ENCODE results near the gene RAD51B. TPM values are rescaled to one million over a fixed set of nuclear protein-coding genes. Genes with fewer than 3 reads are reported as not detected.

The RAD51B gene
- total and polyA plus RNA-seq, 2 donors (not counting 1 experiment from before 2014, with no cell fraction given) = 4.6 to 16.3 TPM

GRCh38 chr14:67852926-67853604 lies 33.5 kb downstream of the RAD51B start:
- H3K4me3 ChIP-seq (replicated peaks in 1 of 4; ENCODE audit: control extremely low read depth in 1 of 4, insufficient read depth in 1 of 4, low read depth in 3 of 4, low read length in 4 of 4) = no peak overlapping the region
- H3K9ac ChIP-seq (ENCODE audit: insufficient read depth, low read length) = no peak overlapping the region
- no peaks in the 10 kb centered on the region for H3K4me1 ChIP-seq (ENCODE audit: control insufficient read depth, extremely low read depth, insufficient read depth, low read length)
- no peaks in the 10 kb centered on the region for H3K36me3 ChIP-seq (ENCODE audit: control insufficient read depth, insufficient read depth, low read length)
- no peaks in the 10 kb centered on the region for H3K27me3 ChIP-seq (ENCODE audit: control insufficient read depth, insufficient read depth, low read length)
- TF ChIP-seq EZH2 (IDR thresholded peaks at IDR 0.05; ENCODE audit: low read length, missing control alignments) = no peak
- no peak for TF ChIP-seq CTCF (conservative IDR thresholded peaks at IDR 0.05 in 1 of 2, IDR thresholded peaks at IDR 0.05 in 1 of 2; ENCODE audit: low read depth in 1 of 2, low read length in 2 of 2)
- H3K9me3 ChIP-seq (ENCODE audit: control insufficient read depth, insufficient read depth, low read depth, low read length) = no peaks in the 10 kb centered on the region
- no peak overlapping the region for H3K4me2 ChIP-seq (ENCODE audit: extremely low read depth, insufficient read depth, low read length)
- H3K27ac ChIP-seq (ENCODE audit: insufficient read depth, low read length) = no peak overlapping the region
- H3K79me2 ChIP-seq (ENCODE audit: control insufficient read depth, insufficient read depth, low read length) = no peaks in the 10 kb centered on the region
- no peak overlapping the region for H2AFZ ChIP-seq (ENCODE audit: low read length)
- DNase-seq (ENCODE audit: low read depth in 2 of 2) = no peak
- H4K20me1 ChIP-seq (ENCODE audit: control insufficient read depth, extremely low read depth, insufficient read depth, low read length) = no peaks in the 10 kb centered on the region

GRCh38 chr14:67853715-67854114 lies 34.1 kb downstream of the RAD51B start:
- TF ChIP-seq CTCF (conservative IDR thresholded peaks at IDR 0.05 in 1 of 2, IDR thresholded peaks at IDR 0.05 in 1 of 2; ENCODE audit: low read depth in 1 of 2, low read length in 2 of 2) = no peak
- no peak for TF ChIP-seq EZH2 (IDR thresholded peaks at IDR 0.05; ENCODE audit: low read length, missing control alignments)
- Histone ChIP-seq H3K4me2 (ENCODE audit: extremely low read depth, insufficient read depth, low read length) (no peak overlapping the region), H3K36me3 (ENCODE audit: control insufficient read depth, insufficient read depth, low read length) (no peaks in the 10 kb centered on the region), H3K27me3 (ENCODE audit: control insufficient read depth, insufficient read depth, low read length) (no peaks in the 10 kb centered on the region), H4K20me1 (ENCODE audit: control insufficient read depth, extremely low read depth, insufficient read depth, low read length) (no peaks in the 10 kb centered on the region), H3K4me1 (ENCODE audit: control insufficient read depth, extremely low read depth, insufficient read depth, low read length) (no peaks in the 10 kb centered on the region), H3K9ac (ENCODE audit: insufficient read depth, low read length) (no peak overlapping the region), H3K27ac (ENCODE audit: insufficient read depth, low read length) (no peak overlapping the region), H3K4me3 (replicated peaks in 1 of 4; ENCODE audit: control extremely low read depth in 1 of 4, insufficient read depth in 1 of 4, low read depth in 3 of 4, low read length in 4 of 4) (no peak overlapping the region), H3K9me3 (ENCODE audit: control insufficient read depth, insufficient read depth, low read depth, low read length) (no peaks in the 10 kb centered on the region), H3K79me2 (ENCODE audit: control insufficient read depth, insufficient read depth, low read length) (no peaks in the 10 kb centered on the region), H2AFZ (ENCODE audit: low read length) (no peak overlapping the region)
- no peak for DNase-seq (ENCODE audit: low read depth in 2 of 2)

- peak; percentile 20 to 73 for DNase-seq (ENCODE audit: low read depth in 2 of 2)
- TF ChIP-seq CTCF (conservative IDR thresholded peaks at IDR 0.05 in 1 of 2, IDR thresholded peaks at IDR 0.05 in 1 of 2; ENCODE audit: low read depth in 1 of 2, low read length in 2 of 2) = no peak
- TF ChIP-seq EZH2 (IDR thresholded peaks at IDR 0.05; ENCODE audit: low read length, missing control alignments) = no peak
- no peaks in the 10 kb centered on the region for H3K79me2 ChIP-seq (ENCODE audit: control insufficient read depth, insufficient read depth, low read length)
- no peak overlapping the region for H3K27ac ChIP-seq (ENCODE audit: insufficient read depth, low read length)
- no peaks in the 10 kb centered on the region for H3K36me3 ChIP-seq (ENCODE audit: control insufficient read depth, insufficient read depth, low read length)
- H3K9ac ChIP-seq (ENCODE audit: insufficient read depth, low read length) = no peak overlapping the region
- no peak overlapping the region for H3K4me3 ChIP-seq (replicated peaks in 1 of 4; ENCODE audit: control extremely low read depth in 1 of 4, insufficient read depth in 1 of 4, low read depth in 3 of 4, low read length in 4 of 4)
- no peaks in the 10 kb centered on the region for H3K27me3 ChIP-seq (ENCODE audit: control insufficient read depth, insufficient read depth, low read length)
- H4K20me1 ChIP-seq (ENCODE audit: control insufficient read depth, extremely low read depth, insufficient read depth, low read length) = no peaks in the 10 kb centered on the region
- H3K4me2 ChIP-seq (ENCODE audit: extremely low read depth, insufficient read depth, low read length) = no peak overlapping the region
- no peak overlapping the region for H2AFZ ChIP-seq (ENCODE audit: low read length)
- H3K9me3 ChIP-seq (ENCODE audit: control insufficient read depth, insufficient read depth, low read depth, low read length) = no peaks in the 10 kb centered on the region
- no peaks in the 10 kb centered on the region for H3K4me1 ChIP-seq (ENCODE audit: control insufficient read depth, extremely low read depth, insufficient read depth, low read length)
Measured at GRCh38 chr14:67856827-67857226, 37.2 kb downstream of the RAD51B start.
